Measurements from ENCODE around the gene LGALS9. TPM values are rescaled to one million over a fixed set of nuclear protein-coding genes. Genes with fewer than 3 reads are reported as not detected.
"Not testable (repeated sequence)": the region's sequence is repeated elsewhere in the genome, so short reads cannot be mapped to it uniquely, and the experiment has no call there.

Gene LGALS9

GRCh38 chr17:27686322-27686721 is 55.3 kb downstream of the LGALS9 start:
- not testable (repeated sequence) for H3K18ac ChIP-seq (ENCODE audit: low read length); H2AK5ac ChIP-seq (ENCODE audit: low read depth, low read length); H3K4ac ChIP-seq (ENCODE audit: low read length); H2BK5ac ChIP-seq (ENCODE audit: low read length); H3K4me3 ChIP-seq (ENCODE audit: low read length in 2 of 2); H2BK120ac ChIP-seq (ENCODE audit: low read depth, low read length); H3K27me3 ChIP-seq (ENCODE audit: control insufficient read depth in 3 of 3, insufficient read depth in 3 of 3, low read depth in 1 of 3, low read length in 3 of 3); H3K9me3 ChIP-seq (replicated peaks in 1 of 2; ENCODE audit: control insufficient read depth in 2 of 2, insufficient read depth in 1 of 2, low read depth in 1 of 2, low read length in 2 of 2); H4K91ac ChIP-seq (ENCODE audit: low read depth, low read length, poor library complexity); H4K8ac ChIP-seq (ENCODE audit: low read depth, low read length); H3K4me2 ChIP-seq (ENCODE audit: insufficient read depth, low read length, poor library complexity, severe bottlenecking); H3K9ac ChIP-seq (ENCODE audit: low read depth, low read length, poor library complexity); H2BK12ac ChIP-seq (ENCODE audit: low read length); H3K79me1 ChIP-seq (ENCODE audit: low read depth, low read length); H3K4me1 ChIP-seq (ENCODE audit: control insufficient read depth in 2 of 2, insufficient read depth in 1 of 2, low read depth in 1 of 2, low read length in 2 of 2); H3K27ac ChIP-seq (replicated peaks; ENCODE audit: low read length); DNase-seq (ENCODE audit: low spot score); H2BK15ac ChIP-seq (ENCODE audit: low read length); H3K36me3 ChIP-seq (replicated peaks in 1 of 2; ENCODE audit: control insufficient read depth in 2 of 2, insufficient read depth in 2 of 2, low read length in 2 of 2); H3K14ac ChIP-seq (ENCODE audit: low read length); H3K23ac ChIP-seq (ENCODE audit: low read depth, low read length, poor library complexity); H2AFZ ChIP-seq (ENCODE audit: low read length)
- WGBS, 2 donors (ENCODE audit: extremely low coverage in 2 of 2, insufficient read length in 2 of 2, insufficient replicate concordance in 1 of 2): no CpG with 5 or more reads among the region's 3 CpGs

- Histone ChIP-seq H3K18ac (ENCODE audit: low read length) (no peak overlapping the region), H3K9ac (ENCODE audit: low read depth, low read length, poor library complexity) (no peak overlapping the region), H3K23ac (ENCODE audit: low read depth, low read length, poor library complexity) (no peak overlapping the region), H2AFZ (ENCODE audit: low read length) (no peak overlapping the region), H2BK120ac (ENCODE audit: low read depth, low read length) (no peak overlapping the region), H2BK15ac (ENCODE audit: low read length) (no peak overlapping the region), H2AK5ac (ENCODE audit: low read depth, low read length) (no peak overlapping the region), H2BK5ac (ENCODE audit: low read length) (no peak overlapping the region), H4K8ac (ENCODE audit: low read depth, low read length) (no peak overlapping the region), H3K4me3 (ENCODE audit: low read length in 2 of 2) (no peak overlapping the region), H3K27me3 (ENCODE audit: control insufficient read depth in 3 of 3, insufficient read depth in 3 of 3, low read depth in 1 of 3, low read length in 3 of 3) (peaks cover 0 to 2% (median 0%) of the 10 kb centered on the region in 3 experiments), H4K91ac (ENCODE audit: low read depth, low read length, poor library complexity) (no peak overlapping the region), H3K4me1 (ENCODE audit: control insufficient read depth in 2 of 2, insufficient read depth in 1 of 2, low read depth in 1 of 2, low read length in 2 of 2) (no peaks in the 10 kb centered on the region), H3K36me3 (replicated peaks in 1 of 2; ENCODE audit: control insufficient read depth in 2 of 2, insufficient read depth in 2 of 2, low read length in 2 of 2) (no peaks in the 10 kb centered on the region), H2BK12ac (ENCODE audit: low read length) (no peak overlapping the region), H3K4ac (ENCODE audit: low read length) (no peak overlapping the region), H3K27ac (replicated peaks; ENCODE audit: low read length) (no peak overlapping the region), H3K4me2 (ENCODE audit: insufficient read depth, low read length, poor library complexity, severe bottlenecking) (no peak overlapping the region), H3K14ac (ENCODE audit: low read length) (no peak overlapping the region), H3K9me3 (replicated peaks in 1 of 2; ENCODE audit: control insufficient read depth in 2 of 2, insufficient read depth in 1 of 2, low read depth in 1 of 2, low read length in 2 of 2) (peaks cover 0 to 5% of the 10 kb centered on the region in 2 donors), H3K79me1 (ENCODE audit: low read depth, low read length) (no peaks in the 10 kb centered on the region)
- DNase-seq (ENCODE audit: low spot score): no peak
- no CpG with 5 or more reads among the region's 1 CpG for WGBS, 2 donors (ENCODE audit: extremely low coverage in 2 of 2, insufficient read length in 2 of 2, insufficient replicate concordance in 1 of 2)
These were observed 59.9 kb downstream of the LGALS9 start for GRCh38 chr17:27690882-27691281.

- H3K27ac ChIP-seq (replicated peaks; ENCODE audit: low read length); H3K23ac ChIP-seq (ENCODE audit: low read depth, low read length, poor library complexity); H3K27me3 ChIP-seq (ENCODE audit: control insufficient read depth in 3 of 3, insufficient read depth in 3 of 3, low read depth in 1 of 3, low read length in 3 of 3); H4K91ac ChIP-seq (ENCODE audit: low read depth, low read length, poor library complexity); H2BK15ac ChIP-seq (ENCODE audit: low read length); H3K79me1 ChIP-seq (ENCODE audit: low read depth, low read length); DNase-seq (ENCODE audit: low spot score); H2AK5ac ChIP-seq (ENCODE audit: low read depth, low read length); H3K14ac ChIP-seq (ENCODE audit: low read length); H3K4me1 ChIP-seq (ENCODE audit: control insufficient read depth in 2 of 2, insufficient read depth in 1 of 2, low read depth in 1 of 2, low read length in 2 of 2); H2BK12ac ChIP-seq (ENCODE audit: low read length); H3K9ac ChIP-seq (ENCODE audit: low read depth, low read length, poor library complexity); H3K9me3 ChIP-seq (replicated peaks in 1 of 2; ENCODE audit: control insufficient read depth in 2 of 2, insufficient read depth in 1 of 2, low read depth in 1 of 2, low read length in 2 of 2); H4K8ac ChIP-seq (ENCODE audit: low read depth, low read length); H3K36me3 ChIP-seq (replicated peaks in 1 of 2; ENCODE audit: control insufficient read depth in 2 of 2, insufficient read depth in 2 of 2, low read length in 2 of 2); H2BK120ac ChIP-seq (ENCODE audit: low read depth, low read length); H3K18ac ChIP-seq (ENCODE audit: low read length); H3K4me3 ChIP-seq (ENCODE audit: low read length in 2 of 2); H3K4ac ChIP-seq (ENCODE audit: low read length); H2AFZ ChIP-seq (ENCODE audit: low read length); H3K4me2 ChIP-seq (ENCODE audit: insufficient read depth, low read length, poor library complexity, severe bottlenecking); H2BK5ac ChIP-seq (ENCODE audit: low read length): not testable (repeated sequence)
- WGBS, 2 donors (ENCODE audit: extremely low coverage in 2 of 2, insufficient read length in 2 of 2, insufficient replicate concordance in 1 of 2): no CpG with 5 or more reads among the region's 2 CpGs
These were observed 64.3 kb downstream of the LGALS9 start for GRCh38 chr17:27695254-27695814.

Small RNAs within 50 kb of the gene (small RNA-seq; reads per million reads assigned to genes)
- gene AC015688.1 (ENCODE audit: insufficient read depth): not detected
- gene AC015688.2 (ENCODE audit: insufficient read depth): not detected
- gene AC015688.5 (ENCODE audit: insufficient read depth): not detected
- gene CPDP1 (ENCODE audit: insufficient read depth): not detected
